Suprapubic skin (tissue), 4 donors: ENCODE measurements around the gene UCN2.

Source experiments
- EP300 ChIP-seq: sonication (generic); formaldehyde crosslinking; IDR thresholded peaks from one replicate; pipeline ENCODE4 v1.6.1; 2017; ENCODE audit warnings: antibody characterized with exemption
- POLR2A ChIP-seq, 2 donors: fragments of 450-650 bp; IDR thresholded peaks; one replicate each; pipeline ENCODE4 v1.6.1; 2017; ENCODE audit warnings: antibody characterized with exemption in 2 of 2, mild to moderate bottlenecking in 2 of 2, moderate library complexity in 2 of 2
- POLR2AphosphoS5 ChIP-seq, 3 donors: sonication (generic); formaldehyde crosslinking; IDR thresholded peaks; one replicate each; pipeline ENCODE4 v1.6.1; 2017; ENCODE audit warnings: antibody characterized with exemption in 3 of 3
- TF ChIP-seq, protein P1 (sequence below), 2 donors: fragments of 200-600 bp in 1 of 2; fragments of 450-650 bp in 1 of 2; sonication (generic) in 1 of 2; IDR thresholded peaks; one replicate each; pipeline ENCODE4 v1.5.1; 2016 to 2019; ENCODE audit warnings: antibody characterized with exemption in 2 of 2, mild to moderate bottlenecking in 1 of 2, moderate library complexity in 1 of 2

DNA sequence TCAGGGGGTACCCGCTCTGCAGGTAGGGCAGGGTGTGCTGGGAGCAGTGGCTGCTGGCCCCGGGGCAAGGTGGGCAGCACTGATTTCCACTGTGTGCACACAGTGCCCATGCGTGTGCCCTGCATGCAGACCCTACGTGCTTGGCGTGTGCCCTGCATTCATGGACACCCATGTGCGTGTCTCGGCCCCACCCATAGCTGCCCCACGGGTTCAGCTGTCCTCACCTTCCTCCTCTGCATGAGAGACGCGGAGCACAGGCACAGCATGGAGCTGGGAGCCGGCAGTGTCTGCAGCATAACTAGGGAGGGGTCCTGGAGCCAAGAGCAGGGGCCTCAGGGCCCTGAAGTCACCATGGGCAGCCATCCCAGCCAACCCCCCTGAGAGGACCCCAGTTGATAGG lies 1.6 kb upstream of the UCN2 start:
- TF ChIP-seq EP300, result no peak
- no peak for TF ChIP-seq POLR2A (IDR thresholded peaks at IDR 0.05)
- TF ChIP-seq, protein P1, sequence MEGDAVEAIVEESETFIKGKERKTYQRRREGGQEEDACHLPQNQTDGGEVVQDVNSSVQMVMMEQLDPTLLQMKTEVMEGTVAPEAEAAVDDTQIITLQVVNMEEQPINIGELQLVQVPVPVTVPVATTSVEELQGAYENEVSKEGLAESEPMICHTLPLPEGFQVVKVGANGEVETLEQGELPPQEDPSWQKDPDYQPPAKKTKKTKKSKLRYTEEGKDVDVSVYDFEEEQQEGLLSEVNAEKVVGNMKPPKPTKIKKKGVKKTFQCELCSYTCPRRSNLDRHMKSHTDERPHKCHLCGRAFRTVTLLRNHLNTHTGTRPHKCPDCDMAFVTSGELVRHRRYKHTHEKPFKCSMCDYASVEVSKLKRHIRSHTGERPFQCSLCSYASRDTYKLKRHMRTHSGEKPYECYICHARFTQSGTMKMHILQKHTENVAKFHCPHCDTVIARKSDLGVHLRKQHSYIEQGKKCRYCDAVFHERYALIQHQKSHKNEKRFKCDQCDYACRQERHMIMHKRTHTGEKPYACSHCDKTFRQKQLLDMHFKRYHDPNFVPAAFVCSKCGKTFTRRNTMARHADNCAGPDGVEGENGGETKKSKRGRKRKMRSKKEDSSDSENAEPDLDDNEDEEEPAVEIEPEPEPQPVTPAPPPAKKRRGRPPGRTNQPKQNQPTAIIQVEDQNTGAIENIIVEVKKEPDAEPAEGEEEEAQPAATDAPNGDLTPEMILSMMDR (IDR thresholded peaks at IDR 0.05), result no peak
- TF ChIP-seq POLR2AphosphoS5 (IDR thresholded peaks at IDR 0.05), result no peak
